SK-N-MC (cell line): ENCODE data around the gene TTC7B.

Experiments used
- EZH2 ChIP-seq: fragments of 200-600 bp; sonication (generic); IDR thresholded peaks from one replicate; pipeline ENCODE4 v1.6.1; 2017; ENCODE audit warnings: antibody characterized with exemption
- POLR2AphosphoS5 ChIP-seq: IDR thresholded peaks from 2 replicates; pipeline ENCODE4 v1.6.1; 2012; ENCODE audit warnings: mild to moderate bottlenecking, low read depth, low read length, borderline replicate concordance

GRCh38 chr14:90579088-90579487 is 237.1 kb downstream of the TTC7B start:
- TF ChIP-seq POLR2AphosphoS5 = no peak
- TF ChIP-seq EZH2 = no peak
